IMR-90 (cell line): ENCODE data around the gene SYT10. TPM values are rescaled to one million over a fixed set of nuclear protein-coding genes. Genes with fewer than 3 reads are reported as not detected.

Experiments used
- ATAC-seq: fragments of 200-7000 bp; cut with Tn5 transposase; 2 replicates; pipeline ENCODE4 v1.9.1; 2020; ENCODE audit warnings: low read depth, mild to moderate bottlenecking, moderate library complexity
- BruUV-seq: library from RNA; stranded (reverse); fragments of 400-500 nt; replicated peaks from 2 replicates; lab custom pipeline; 2021; lab: Mats Ljungman, UMichigan
- CTCF ChIA-PET: fragments of 300-600 bp; formaldehyde crosslinking; extraction: SDS; loops from one replicate; lab custom pipeline; 2021; ENCODE audit warnings: antibody characterized with exemption; lab: Yijun Ruan, JAX
- POLR2A ChIA-PET: fragments of 300-600 bp; sonication (Branson Sonifier 250); formaldehyde crosslinking; loops from one replicate; lab custom pipeline; 2022; ENCODE audit warnings: antibody characterized with exemption; ENCODE audit not compliant: unreplicated experiment; lab: Charles Lee
- DNase-seq: peaks from one replicate; pipeline ENCODE4 v3.0.0; 2013
- H2AFZ ChIP-seq: replicated peaks from 2 replicates; pipeline ENCODE3; 2013; ENCODE audit warnings: low read length, mild to moderate bottlenecking; ENCODE audit not compliant: poor library complexity
- H2AK5ac ChIP-seq: 2 replicates; pipeline ENCODE4 v1.6.1; 2013; ENCODE audit warnings: low read depth, low read length, inconsistent platforms
- H2AK9ac ChIP-seq: replicated peaks from 2 replicates; pipeline ENCODE3; 2013; ENCODE audit warnings: mild to moderate bottlenecking, low read depth, low read length, moderate library complexity; ENCODE audit not compliant: poor library complexity
- H2BK120ac ChIP-seq: 2 replicates; pipeline ENCODE4 v1.6.1; 2013; ENCODE audit warnings: low read depth, low read length, inconsistent platforms
- H2BK15ac ChIP-seq: 3 replicates; pipeline ENCODE4 v1.6.1; 2013; ENCODE audit warnings: low read depth, low read length, inconsistent platforms
- H2BK20ac ChIP-seq: 2 replicates; pipeline ENCODE4 v1.6.1; 2013; ENCODE audit warnings: low read depth, mild to moderate bottlenecking, inconsistent platforms, low read length, moderate library complexity
- H2BK5ac ChIP-seq: 2 replicates; pipeline ENCODE4 v1.6.1; 2013; ENCODE audit warnings: mild to moderate bottlenecking, low read depth, low read length, inconsistent platforms; ENCODE audit not compliant: poor library complexity, severe bottlenecking
- H3K14ac ChIP-seq: replicated peaks from 2 replicates; pipeline ENCODE4 v1.6.1; 2013; ENCODE audit warnings: low read depth, low read length, inconsistent platforms
- H3K18ac ChIP-seq: 2 replicates; pipeline ENCODE4 v1.6.1; 2013; ENCODE audit warnings: low read depth, low read length, control low read depth
- H3K23ac ChIP-seq: 2 replicates; pipeline ENCODE4 v1.6.1; 2013; ENCODE audit warnings: low read depth, low read length, inconsistent platforms
- H3K27ac ChIP-seq: 2 replicates; pipeline ENCODE4 v1.5.1; 2013; ENCODE audit warnings: mild to moderate bottlenecking, control low read depth, low read length; ENCODE audit not compliant: insufficient read depth
- H3K27me3 ChIP-seq: 2 replicates; pipeline ENCODE4 v1.6.1; 2013; ENCODE audit warnings: low read length; ENCODE audit not compliant: control insufficient read depth, insufficient read depth
- H3K36me3 ChIP-seq: 2 replicates; pipeline ENCODE4 v1.6.1; 2013; ENCODE audit warnings: low read length, mixed read lengths; ENCODE audit not compliant: control insufficient read depth, insufficient read depth
- H3K4ac ChIP-seq: 2 replicates; pipeline ENCODE4 v1.6.1; 2013; ENCODE audit warnings: low read depth, low read length, inconsistent platforms
- H3K4me1 ChIP-seq: 2 replicates; pipeline ENCODE4 v1.6.1; 2013; ENCODE audit warnings: low read length, mixed read lengths; ENCODE audit not compliant: control insufficient read depth, insufficient read depth
- H3K4me2 ChIP-seq: 2 replicates; pipeline ENCODE4 v1.6.1; 2013; ENCODE audit warnings: low read depth, mild to moderate bottlenecking, control low read depth, low read length, moderate library complexity
- H3K4me3 ChIP-seq: 2 replicates; pipeline ENCODE4 v1.5.1; 2013; ENCODE audit warnings: low read depth, mild to moderate bottlenecking, control low read depth, low read length, moderate library complexity; ENCODE audit not compliant: insufficient read depth
- H3K56ac ChIP-seq: 2 replicates; pipeline ENCODE4 v1.6.1; 2013; ENCODE audit warnings: low read length, inconsistent platforms; ENCODE audit not compliant: insufficient read depth; ENCODE audit errors: extremely low read depth
- H3K79me1 ChIP-seq, 2 experiments: 2 replicates each; pipeline ENCODE4 v1.6.1; 2013; ENCODE audit warnings: low read length in 2 of 2, inconsistent platforms in 1 of 2, low read depth in 1 of 2
- H3K9ac ChIP-seq: 2 replicates; pipeline ENCODE4 v1.6.1; 2013; ENCODE audit warnings: low read depth, low read length, control low read depth
- H3K9me1 ChIP-seq: 2 replicates; pipeline ENCODE4 v1.6.1; 2013; ENCODE audit warnings: low read length, inconsistent platforms; ENCODE audit not compliant: insufficient read depth
- H3K9me3 ChIP-seq: 2 replicates; pipeline ENCODE4 v1.6.1; 2013; ENCODE audit warnings: low read length; ENCODE audit not compliant: control insufficient read depth, insufficient read depth
- H4K20me1 ChIP-seq: 2 replicates; pipeline ENCODE4 v1.6.1; 2013; ENCODE audit warnings: low read length, inconsistent platforms; ENCODE audit not compliant: insufficient read depth
- H4K5ac ChIP-seq: 2 replicates; pipeline ENCODE4 v1.6.1; 2013; ENCODE audit warnings: mild to moderate bottlenecking, low read depth, low read length, control low read depth
- H4K8ac ChIP-seq, 2 experiments: 2 replicates each; pipeline ENCODE4 v1.6.1; 2013; ENCODE audit warnings: low read depth in 2 of 2, low read length in 2 of 2, control low read depth in 1 of 2, inconsistent platforms in 1 of 2
- H4K91ac ChIP-seq: 2 replicates; pipeline ENCODE4 v1.6.1; 2013; ENCODE audit warnings: low read depth, low read length, inconsistent platforms; ENCODE audit not compliant: insufficient read depth
- BHLHE40 ChIP-seq: fragments of 150-350 bp; IDR thresholded peaks from 2 replicates; pipeline ENCODE4 v1.6.1; 2016; ENCODE audit warnings: mild to moderate bottlenecking, low read depth, low read length
- CEBPB ChIP-seq: IDR thresholded peaks from 2 replicates; pipeline ENCODE4 v1.6.1; 2012; ENCODE audit warnings: low read depth, low read length, improper control_type of control experiment
- CHD1 ChIP-seq: IDR thresholded peaks from 2 replicates; pipeline ENCODE4 v1.6.1; 2012; ENCODE audit warnings: low read depth, low read length, improper control_type of control experiment
- CTCF ChIP-seq: conservative IDR thresholded peaks from 2 replicates; pipeline ENCODE4 v1.5.1; 2012; ENCODE audit warnings: mild to moderate bottlenecking, low read depth, low read length, improper control_type of control experiment
- FOS ChIP-seq: fragments of 150-350 bp; IDR thresholded peaks from 2 replicates; pipeline ENCODE4 v1.6.1; 2016; ENCODE audit warnings: low read depth, low read length
- MAFK ChIP-seq: IDR thresholded peaks from 2 replicates; pipeline ENCODE4 v1.6.1; 2012; ENCODE audit warnings: low read depth, low read length, improper control_type of control experiment
- NFE2L2 ChIP-seq: fragments of 150-350 bp; IDR thresholded peaks from 2 replicates; pipeline ENCODE4 v1.6.1; 2016; ENCODE audit warnings: low read depth, mild to moderate bottlenecking, low read length
- RAD21 ChIP-seq: IDR thresholded peaks from 2 replicates; pipeline ENCODE4 v1.6.1; 2012; ENCODE audit warnings: low read length, improper control_type of control experiment
- RCOR1 ChIP-seq: IDR thresholded peaks from 2 replicates; pipeline ENCODE4 v1.6.1; 2012; ENCODE audit warnings: mild to moderate bottlenecking, low read length, improper control_type of control experiment; ENCODE audit not compliant: insufficient replicate concordance
- SMC3 ChIP-seq: fragments of 150-350 bp; IDR thresholded peaks from 2 replicates; pipeline ENCODE4 v1.6.1; 2016; ENCODE audit warnings: low read depth, mild to moderate bottlenecking, antibody characterized with exemption, low read length, moderate library complexity
- WGBS, 2 experiments: methylation state at CpG; one replicate each; pipeline versions ENCODE4 v1.1.5 to v1.1.7; 2013; ENCODE audit warnings: missing lambda C conversion rate in 2 of 2; ENCODE audit not compliant: insufficient read length in 1 of 2; ENCODE audit errors: extremely low coverage in 2 of 2; 5-methylcytosine and 5-hydroxymethylcytosine counted together
- dilution Hi-C: fragments of 300-500 bp; cut with HindIII; formaldehyde crosslinking; loops from one replicate; pipeline ENCODE4 v1.14.3; 2018; ENCODE audit warnings: low sequenced_read_pairs; ENCODE audit not compliant: unreplicated experiment
- in situ Hi-C: fragments of 300-500 bp; cut with MboI; formaldehyde crosslinking; loops from 3 replicates; pipeline ENCODE4 v1.14.3; 2019; ENCODE audit warnings: low sequenced_read_pairs, inconsistent platforms, mixed read lengths
- intact Hi-C: fragments of 100-400 bp; cut with micrococcal nuclease; formaldehyde crosslinking; loops from 2 replicates; pipeline ENCODE4 v1.10.0; 2022
- polyA plus RNA-seq, 3 experiments: library from polyadenylated mRNA; depleted of rRNA; stranded (reverse); fragments of >200 nt; gene quantifications; 2 replicates each; pipeline ENCODE4 v1.2.3, GENCODE V29; 2012; ENCODE audit warnings: low replicate concordance in 1 of 3
- total RNA-seq: library from RNA; depleted of rRNA; stranded (reverse); fragments of >200 nt; gene quantifications from 2 replicates; pipeline ENCODE4 v1.2.3, GENCODE V29; 2012
- TF ChIP-seq, protein P1 (sequence below): fragments of 150-350 bp; IDR thresholded peaks from 2 replicates; pipeline ENCODE4 v1.6.1; 2017; ENCODE audit warnings: mild to moderate bottlenecking, antibody characterized with exemption, low read length, low read depth
- TF ChIP-seq, protein P2 (sequence below): fragments of 150-350 bp; IDR thresholded peaks from 2 replicates; pipeline ENCODE4 v1.6.1; 2016; ENCODE audit warnings: low read depth, mild to moderate bottlenecking, low read length, moderate library complexity, borderline replicate concordance

Gene SYT10
- total and polyA plus RNA-seq, 2 of the 4 experiments (the other 2 are of a cell fraction), result not detected

DNA sequence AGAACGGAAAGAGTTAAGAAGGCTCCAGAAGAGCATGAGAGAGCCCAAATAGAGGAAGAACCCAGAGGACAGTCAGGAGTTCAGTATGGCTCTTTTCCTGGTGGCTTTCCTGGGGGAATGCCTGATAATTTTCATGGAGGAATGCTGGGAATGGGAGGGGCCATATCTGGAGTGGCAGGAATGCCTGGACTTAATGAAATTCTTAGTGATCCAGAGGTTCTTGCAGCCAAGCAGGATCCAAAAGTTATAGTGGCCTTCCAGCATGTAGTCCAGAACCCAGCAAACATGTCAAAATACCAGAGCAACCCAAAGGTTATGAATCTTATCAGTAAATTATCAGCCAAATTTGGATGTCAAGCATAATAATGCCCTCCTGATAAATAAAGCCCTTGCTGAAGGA, 15.5 kb upstream of the SYT10 start:
- no peak for DNase-seq
- BruUV-seq, result no TSS peak
- Histone ChIP-seq H4K91ac (no peak overlapping the region), H2BK15ac (no peak overlapping the region), H3K56ac (no peak overlapping the region), H3K4me1 (no peaks in the 10 kb centered on the region), H3K4me2 (no peak overlapping the region), H2AFZ (no peak overlapping the region), H4K5ac (no peak overlapping the region), H3K4me3 (no peak overlapping the region), H2AK9ac (no peak overlapping the region), H2BK20ac (no peak overlapping the region), H3K14ac (no peak overlapping the region), H2BK5ac (no peak overlapping the region), H3K4ac (no peak overlapping the region), H3K23ac (no peak overlapping the region), H4K20me1 (no peaks in the 10 kb centered on the region), H3K9ac (no peak overlapping the region), H2BK120ac (no peak overlapping the region), H3K79me1 (no peaks in the 10 kb centered on the region), H4K8ac (no peak overlapping the region), H3K9me3 (peaks cover 10% of the 10 kb centered on the region), H3K27ac (no peak overlapping the region), H2AK5ac (no peak overlapping the region), H3K27me3 (no peaks in the 10 kb centered on the region), H3K18ac (no peak overlapping the region), H3K9me1 (no peaks in the 10 kb centered on the region), H3K36me3 (no peaks in the 10 kb centered on the region)
- 83% methylated on average over 1 of the region's 1 CpG; no CpG with 5 or more reads in 1 of the 2 experiments for WGBS, 2 experiments
- TF ChIP-seq CEBPB, result no peak
- no peak for TF ChIP-seq NFE2L2
- no peak for TF ChIP-seq RCOR1
- TF ChIP-seq, protein P1, sequence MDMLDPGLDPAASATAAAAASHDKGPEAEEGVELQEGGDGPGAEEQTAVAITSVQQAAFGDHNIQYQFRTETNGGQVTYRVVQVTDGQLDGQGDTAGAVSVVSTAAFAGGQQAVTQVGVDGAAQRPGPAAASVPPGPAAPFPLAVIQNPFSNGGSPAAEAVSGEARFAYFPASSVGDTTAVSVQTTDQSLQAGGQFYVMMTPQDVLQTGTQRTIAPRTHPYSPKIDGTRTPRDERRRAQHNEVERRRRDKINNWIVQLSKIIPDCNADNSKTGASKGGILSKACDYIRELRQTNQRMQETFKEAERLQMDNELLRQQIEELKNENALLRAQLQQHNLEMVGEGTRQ, result no peak
- no peak for TF ChIP-seq BHLHE40
- no peak for TF ChIP-seq SMC3
- TF ChIP-seq, protein P2, sequence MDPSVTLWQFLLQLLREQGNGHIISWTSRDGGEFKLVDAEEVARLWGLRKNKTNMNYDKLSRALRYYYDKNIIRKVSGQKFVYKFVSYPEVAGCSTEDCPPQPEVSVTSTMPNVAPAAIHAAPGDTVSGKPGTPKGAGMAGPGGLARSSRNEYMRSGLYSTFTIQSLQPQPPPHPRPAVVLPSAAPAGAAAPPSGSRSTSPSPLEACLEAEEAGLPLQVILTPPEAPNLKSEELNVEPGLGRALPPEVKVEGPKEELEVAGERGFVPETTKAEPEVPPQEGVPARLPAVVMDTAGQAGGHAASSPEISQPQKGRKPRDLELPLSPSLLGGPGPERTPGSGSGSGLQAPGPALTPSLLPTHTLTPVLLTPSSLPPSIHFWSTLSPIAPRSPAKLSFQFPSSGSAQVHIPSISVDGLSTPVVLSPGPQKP, result no peak
- TF ChIP-seq CTCF, result no peak
- TF ChIP-seq CHD1, result no peak
- no peak for TF ChIP-seq FOS
- TF ChIP-seq MAFK, result no peak
- TF ChIP-seq RAD21, result no peak
- ATAC-seq, result no peak
- in situ Hi-C loops (no loop called here), intact Hi-C loops (no loop called here), dilution Hi-C loops (no loop called here)
- POLR2A ChIA-PET, result no interaction called here
- CTCF ChIA-PET, result no interaction called here
